HEK293 (cell line): Measurements from ENCODE around the gene AARS2.
A peak's percentile ranks its signal among the peaks of the same experiment; 100 is the strongest.

Experiments
- CTCF ChIA-PET: fragments of 350-600 bp; formaldehyde crosslinking; extraction: SDS; loops from one replicate; lab custom pipeline; 2021; ENCODE audit warnings: antibody characterized with exemption; lab: Yijun Ruan, JAX
- POLR2A ChIA-PET: fragments of 300-600 bp; formaldehyde crosslinking; extraction: SDS; loops from one replicate; lab custom pipeline; 2020; ENCODE audit warnings: antibody characterized with exemption, inconsistent platforms; lab: Yijun Ruan, JAX
- H3K27ac ChIP-seq: fragments of 200-500 bp; sonication (Bioruptor generic); 2 replicates; pipeline ENCODE4 v1.5.1; 2014; ENCODE audit warnings: low read depth, low read length, control low read depth, inconsistent platforms; ENCODE audit errors: extremely low read depth
- H3K36me3 ChIP-seq, 2 experiments: fragments of 200-500 bp in 1 of 2; sonication (Bioruptor generic) in 1 of 2; 1 replicate in 1 of 2; 2 replicates in 1 of 2; pipeline ENCODE4 v1.5.1; 2014 to 2017; ENCODE audit warnings: inconsistent platforms in 2 of 2, low read length in 2 of 2; ENCODE audit not compliant: control insufficient read depth in 2 of 2, insufficient read depth in 1 of 2
- H3K4me1 ChIP-seq: fragments of 200-500 bp; sonication (Bioruptor generic); 2 replicates; pipeline ENCODE4 v1.5.1; 2014; ENCODE audit warnings: mild to moderate bottlenecking, low read length, inconsistent platforms; ENCODE audit not compliant: control insufficient read depth, insufficient read depth
- H3K4me3 ChIP-seq: 2 replicates; pipeline ENCODE4 v1.5.1; 2011; ENCODE audit warnings: low read depth, mild to moderate bottlenecking, control low read depth, low read length, moderate library complexity
- H3K9me3 ChIP-seq: fragments of 200-500 bp; sonication (Bioruptor generic); 2 replicates; pipeline ENCODE4 v1.5.1; 2014; ENCODE audit warnings: low read depth, low read length, inconsistent platforms; ENCODE audit not compliant: control insufficient read depth, insufficient read depth
- BCL11B ChIP-seq: fragments of 450-650 bp; formaldehyde crosslinking; IDR thresholded peaks from 2 replicates; pipeline ENCODE4 v1.5.1; 2016; ENCODE audit warnings: low read depth, missing biosample characterization, missing genetic modification characterization
- MZF1 ChIP-seq: fragments of 450-650 bp; formaldehyde crosslinking; IDR thresholded peaks from 2 replicates; pipeline ENCODE4 v1.5.1; 2017; ENCODE audit warnings: missing biosample characterization, missing genetic modification characterization, borderline replicate concordance
- ZEB2 ChIP-seq: fragments of 450-650 bp; formaldehyde crosslinking; IDR thresholded peaks from 2 replicates; pipeline ENCODE4 v1.5.1; 2016; ENCODE audit warnings: missing biosample characterization, missing genetic modification characterization
- ZFHX2 ChIP-seq: fragments of 450-650 bp; formaldehyde crosslinking; conservative IDR thresholded peaks from 2 replicates; pipeline ENCODE4 v1.5.1; 2016; ENCODE audit warnings: missing biosample characterization, missing genetic modification characterization
- ZFP69B ChIP-seq: fragments of 450-650 bp; formaldehyde crosslinking; IDR thresholded peaks from 2 replicates; pipeline ENCODE4 v1.5.1; 2016; ENCODE audit warnings: missing biosample characterization, missing genetic modification characterization
- ZNF155 ChIP-seq: fragments of 450-650 bp; formaldehyde crosslinking; IDR thresholded peaks from 2 replicates; pipeline ENCODE4 v1.5.1; 2016; ENCODE audit warnings: missing biosample characterization, missing genetic modification characterization
- ZNF223 ChIP-seq: fragments of 450-650 bp; formaldehyde crosslinking; IDR thresholded peaks from 2 replicates; pipeline ENCODE4 v1.5.1; 2016; ENCODE audit warnings: missing biosample characterization, missing genetic modification characterization
- ZNF23 ChIP-seq: fragments of 450-650 bp; formaldehyde crosslinking; IDR thresholded peaks from 2 replicates; pipeline ENCODE4 v1.5.1; 2016; ENCODE audit warnings: missing biosample characterization, missing genetic modification characterization, borderline replicate concordance
- ZNF548 ChIP-seq: fragments of 450-650 bp; formaldehyde crosslinking; IDR thresholded peaks from 2 replicates; pipeline ENCODE4 v1.5.1; 2016; ENCODE audit warnings: missing biosample characterization, missing genetic modification characterization
- ZNF596 ChIP-seq: fragments of 450-650 bp; IDR thresholded peaks from 2 replicates; pipeline ENCODE4 v1.5.0; 2018; ENCODE audit warnings: missing biosample characterization, mild to moderate bottlenecking, missing genetic modification characterization, moderate library complexity
- ZNF747 ChIP-seq: fragments of 450-650 bp; formaldehyde crosslinking; IDR thresholded peaks from 2 replicates; pipeline ENCODE4 v1.5.1; 2016; ENCODE audit warnings: missing biosample characterization, missing genetic modification characterization
- TF ChIP-seq, protein P1 (sequence below): fragments of 450-650 bp; formaldehyde crosslinking; IDR thresholded peaks from 2 replicates; pipeline ENCODE4 v1.5.1; 2017; ENCODE audit warnings: missing biosample characterization, missing genetic modification characterization
- TF ChIP-seq, protein P2 (sequence below): fragments of 450-650 bp; formaldehyde crosslinking; IDR thresholded peaks from 2 replicates; pipeline ENCODE4 v1.5.1; 2016; ENCODE audit warnings: missing biosample characterization, missing genetic modification characterization
- TF ChIP-seq, protein P3 (sequence below): fragments of 450-650 bp; formaldehyde crosslinking; IDR thresholded peaks from 2 replicates; pipeline ENCODE4 v1.5.1; 2016; ENCODE audit warnings: missing biosample characterization, missing genetic modification characterization
- TF ChIP-seq, protein P4 (sequence below): fragments of 450-650 bp; formaldehyde crosslinking; IDR thresholded peaks from 2 replicates; pipeline ENCODE4 v1.5.1; 2017; ENCODE audit warnings: missing biosample characterization, missing genetic modification characterization
- TF ChIP-seq, protein P5 (sequence below): fragments of 450-650 bp; formaldehyde crosslinking; IDR thresholded peaks from 2 replicates; pipeline ENCODE4 v1.5.1; 2016; ENCODE audit warnings: missing biosample characterization, missing genetic modification characterization, borderline replicate concordance
- TF ChIP-seq, protein P6 (sequence below): fragments of 450-650 bp; formaldehyde crosslinking; IDR thresholded peaks from 2 replicates; pipeline ENCODE4 v1.5.1; 2016; ENCODE audit warnings: missing biosample characterization, missing genetic modification characterization

AARS2 gene

DNA sequence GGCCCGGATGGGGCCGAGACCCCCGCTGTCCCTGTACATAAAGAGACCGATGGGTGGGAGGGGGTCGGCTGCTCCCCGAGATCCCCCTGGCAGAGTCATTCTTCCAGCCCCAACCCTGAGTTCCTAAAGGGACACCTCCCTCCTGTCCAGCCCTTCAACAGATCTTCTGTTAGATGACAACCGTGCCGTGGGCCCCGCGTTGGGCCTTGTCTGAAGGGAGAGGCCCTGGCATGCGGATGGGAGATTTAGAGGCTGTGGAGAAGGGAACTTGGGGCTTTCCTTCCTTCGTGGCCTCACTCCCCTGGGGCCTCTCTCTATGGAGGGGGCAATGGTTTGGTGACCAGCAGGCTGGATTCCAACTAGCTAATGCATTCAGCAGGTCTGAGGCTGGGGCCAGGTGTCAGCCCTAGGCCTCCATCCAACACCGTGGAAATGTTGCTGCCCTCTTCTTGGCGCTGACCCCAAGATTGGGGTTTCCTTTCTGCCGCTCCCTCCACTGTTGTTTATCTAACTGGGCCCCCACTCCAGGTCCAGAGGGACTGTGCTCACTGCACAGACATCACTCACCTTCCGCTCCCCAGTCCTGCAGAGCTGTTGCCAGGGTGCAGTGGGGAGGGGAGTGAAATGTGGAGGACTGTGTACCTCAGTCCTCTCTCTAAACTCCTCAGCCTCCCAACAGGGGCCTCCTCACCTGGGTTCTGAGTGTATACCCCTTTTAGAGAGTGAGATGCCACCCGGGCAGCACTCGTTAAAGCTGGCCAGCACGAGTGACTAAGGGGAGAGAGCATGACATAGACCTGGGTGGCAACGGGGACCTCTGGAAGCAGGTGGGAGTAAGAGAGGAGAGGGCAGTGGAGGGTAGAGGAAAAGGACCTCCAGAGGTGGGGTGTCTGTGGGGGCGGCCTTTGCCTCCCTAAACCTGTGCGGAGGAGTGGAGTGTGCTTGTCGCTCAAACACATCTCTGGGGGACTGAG, 36.2 kb downstream of the AARS2 start:
- H3K36me3 ChIP-seq: no peaks in the 10 kb centered on the region
- no peaks in the 10 kb centered on the region for H3K4me1 ChIP-seq
- TF ChIP-seq, protein P1, sequence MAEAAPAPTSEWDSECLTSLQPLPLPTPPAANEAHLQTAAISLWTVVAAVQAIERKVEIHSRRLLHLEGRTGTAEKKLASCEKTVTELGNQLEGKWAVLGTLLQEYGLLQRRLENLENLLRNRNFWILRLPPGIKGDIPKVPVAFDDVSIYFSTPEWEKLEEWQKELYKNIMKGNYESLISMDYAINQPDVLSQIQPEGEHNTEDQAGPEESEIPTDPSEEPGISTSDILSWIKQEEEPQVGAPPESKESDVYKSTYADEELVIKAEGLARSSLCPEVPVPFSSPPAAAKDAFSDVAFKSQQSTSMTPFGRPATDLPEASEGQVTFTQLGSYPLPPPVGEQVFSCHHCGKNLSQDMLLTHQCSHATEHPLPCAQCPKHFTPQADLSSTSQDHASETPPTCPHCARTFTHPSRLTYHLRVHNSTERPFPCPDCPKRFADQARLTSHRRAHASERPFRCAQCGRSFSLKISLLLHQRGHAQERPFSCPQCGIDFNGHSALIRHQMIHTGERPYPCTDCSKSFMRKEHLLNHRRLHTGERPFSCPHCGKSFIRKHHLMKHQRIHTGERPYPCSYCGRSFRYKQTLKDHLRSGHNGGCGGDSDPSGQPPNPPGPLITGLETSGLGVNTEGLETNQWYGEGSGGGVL (tag by site-specific recombination): no peak
- TF ChIP-seq ZNF23 (tag by site-specific recombination) (no peak), MZF1 (tag by site-specific recombination) (no peak), ZEB2 (tag by site-specific recombination) (no peak), ZNF596 (no peak), ZNF548 (tag by site-specific recombination) (no peak), ZNF747 (no peak), ZFHX2 (0 out of 2 replicates have a peak, but pooled peaks have one; percentile 10), ZNF223 (tag by site-specific recombination) (no peak), ZFP69B (tag by site-specific recombination) (peak; percentile 83), BCL11B (no peak), ZNF155 (tag by site-specific recombination) (no peak)
- TF ChIP-seq, protein P2, sequence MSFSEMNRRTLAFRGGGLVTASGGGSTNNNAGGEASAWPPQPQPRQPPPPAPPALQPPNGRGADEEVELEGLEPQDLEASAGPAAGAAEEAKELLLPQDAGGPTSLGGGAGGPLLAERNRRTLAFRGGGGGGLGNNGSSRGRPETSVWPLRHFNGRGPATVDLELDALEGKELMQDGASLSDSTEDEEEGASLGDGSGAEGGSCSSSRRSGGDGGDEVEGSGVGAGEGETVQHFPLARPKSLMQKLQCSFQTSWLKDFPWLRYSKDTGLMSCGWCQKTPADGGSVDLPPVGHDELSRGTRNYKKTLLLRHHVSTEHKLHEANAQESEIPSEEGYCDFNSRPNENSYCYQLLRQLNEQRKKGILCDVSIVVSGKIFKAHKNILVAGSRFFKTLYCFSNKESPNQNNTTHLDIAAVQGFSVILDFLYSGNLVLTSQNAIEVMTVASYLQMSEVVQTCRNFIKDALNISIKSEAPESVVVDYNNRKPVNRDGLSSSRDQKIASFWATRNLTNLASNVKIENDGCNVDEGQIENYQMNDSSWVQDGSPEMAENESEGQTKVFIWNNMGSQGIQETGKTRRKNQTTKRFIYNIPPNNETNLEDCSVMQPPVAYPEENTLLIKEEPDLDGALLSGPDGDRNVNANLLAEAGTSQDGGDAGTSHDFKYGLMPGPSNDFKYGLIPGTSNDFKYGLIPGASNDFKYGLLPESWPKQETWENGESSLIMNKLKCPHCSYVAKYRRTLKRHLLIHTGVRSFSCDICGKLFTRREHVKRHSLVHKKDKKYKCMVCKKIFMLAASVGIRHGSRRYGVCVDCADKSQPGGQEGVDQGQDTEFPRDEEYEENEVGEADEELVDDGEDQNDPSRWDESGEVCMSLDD: no peak
- TF ChIP-seq, protein P3, sequence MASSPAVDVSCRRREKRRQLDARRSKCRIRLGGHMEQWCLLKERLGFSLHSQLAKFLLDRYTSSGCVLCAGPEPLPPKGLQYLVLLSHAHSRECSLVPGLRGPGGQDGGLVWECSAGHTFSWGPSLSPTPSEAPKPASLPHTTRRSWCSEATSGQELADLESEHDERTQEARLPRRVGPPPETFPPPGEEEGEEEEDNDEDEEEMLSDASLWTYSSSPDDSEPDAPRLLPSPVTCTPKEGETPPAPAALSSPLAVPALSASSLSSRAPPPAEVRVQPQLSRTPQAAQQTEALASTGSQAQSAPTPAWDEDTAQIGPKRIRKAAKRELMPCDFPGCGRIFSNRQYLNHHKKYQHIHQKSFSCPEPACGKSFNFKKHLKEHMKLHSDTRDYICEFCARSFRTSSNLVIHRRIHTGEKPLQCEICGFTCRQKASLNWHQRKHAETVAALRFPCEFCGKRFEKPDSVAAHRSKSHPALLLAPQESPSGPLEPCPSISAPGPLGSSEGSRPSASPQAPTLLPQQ (tag by site-specific recombination): peak; percentile 83
- TF ChIP-seq, protein P4, sequence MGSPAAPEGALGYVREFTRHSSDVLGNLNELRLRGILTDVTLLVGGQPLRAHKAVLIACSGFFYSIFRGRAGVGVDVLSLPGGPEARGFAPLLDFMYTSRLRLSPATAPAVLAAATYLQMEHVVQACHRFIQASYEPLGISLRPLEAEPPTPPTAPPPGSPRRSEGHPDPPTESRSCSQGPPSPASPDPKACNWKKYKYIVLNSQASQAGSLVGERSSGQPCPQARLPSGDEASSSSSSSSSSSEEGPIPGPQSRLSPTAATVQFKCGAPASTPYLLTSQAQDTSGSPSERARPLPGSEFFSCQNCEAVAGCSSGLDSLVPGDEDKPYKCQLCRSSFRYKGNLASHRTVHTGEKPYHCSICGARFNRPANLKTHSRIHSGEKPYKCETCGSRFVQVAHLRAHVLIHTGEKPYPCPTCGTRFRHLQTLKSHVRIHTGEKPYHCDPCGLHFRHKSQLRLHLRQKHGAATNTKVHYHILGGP (tag by site-specific recombination): no peak
- TF ChIP-seq, protein P5, sequence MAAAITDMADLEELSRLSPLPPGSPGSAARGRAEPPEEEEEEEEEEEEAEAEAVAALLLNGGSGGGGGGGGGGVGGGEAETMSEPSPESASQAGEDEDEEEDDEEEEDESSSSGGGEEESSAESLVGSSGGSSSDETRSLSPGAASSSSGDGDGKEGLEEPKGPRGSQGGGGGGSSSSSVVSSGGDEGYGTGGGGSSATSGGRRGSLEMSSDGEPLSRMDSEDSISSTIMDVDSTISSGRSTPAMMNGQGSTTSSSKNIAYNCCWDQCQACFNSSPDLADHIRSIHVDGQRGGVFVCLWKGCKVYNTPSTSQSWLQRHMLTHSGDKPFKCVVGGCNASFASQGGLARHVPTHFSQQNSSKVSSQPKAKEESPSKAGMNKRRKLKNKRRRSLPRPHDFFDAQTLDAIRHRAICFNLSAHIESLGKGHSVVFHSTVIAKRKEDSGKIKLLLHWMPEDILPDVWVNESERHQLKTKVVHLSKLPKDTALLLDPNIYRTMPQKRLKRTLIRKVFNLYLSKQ (tag by site-specific recombination): no peak
- TF ChIP-seq, protein P6, sequence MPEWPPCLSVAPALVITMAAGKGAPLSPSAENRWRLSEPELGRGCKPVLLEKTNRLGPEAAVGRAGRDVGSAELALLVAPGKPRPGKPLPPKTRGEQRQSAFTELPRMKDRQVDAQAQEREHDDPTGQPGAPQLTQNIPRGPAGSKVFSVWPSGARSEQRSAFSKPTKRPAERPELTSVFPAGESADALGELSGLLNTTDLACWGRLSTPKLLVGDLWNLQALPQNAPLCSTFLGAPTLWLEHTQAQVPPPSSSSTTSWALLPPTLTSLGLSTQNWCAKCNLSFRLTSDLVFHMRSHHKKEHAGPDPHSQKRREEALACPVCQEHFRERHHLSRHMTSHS (tag by site-specific recombination): no peak
- H3K9me3 ChIP-seq: no peaks in the 10 kb centered on the region
- ChIA-PET CTCF (interaction anchor here (1.4 to 4.7 kb wide), 2 partner anchors 8 to 104 kb away, joined by 3 to 32 read pairs; partner anchors contain the start of gene TMEM151B), POLR2A (interaction anchor here (0.6 kb wide), 1 partner anchor 1330 kb away, joined by 4 read pairs; no protein-coding TSS in a partner anchor)
- no peak overlapping the region for H3K27ac ChIP-seq
- H3K4me3 ChIP-seq: no peak overlapping the region
